Panc1 (cell line): ENCODE data around the gene ZFP2. TPM values are rescaled to one million over a fixed set of nuclear protein-coding genes. Genes with fewer than 3 reads are reported as not detected.

Source experiments
- ATAC-seq: fragments of 200-7000 bp; cut with Tn5 transposase; 2 replicates; pipeline ENCODE4 v1.9.1; 2020; ENCODE audit warnings: mild to moderate bottlenecking, moderate library complexity
- BruUV-seq: library from RNA; stranded (reverse); fragments of 400-500 nt; replicated peaks from 2 replicates; lab custom pipeline; 2021; lab: Mats Ljungman, UMichigan
- CTCF ChIA-PET: fragments of 300-600 bp; sonication (Branson Sonifier 250); formaldehyde crosslinking; loops from one replicate; lab custom pipeline; 2022; ENCODE audit warnings: antibody characterized with exemption; lab: Charles Lee
- POLR2A ChIA-PET: fragments of 300-600 bp; sonication (Branson Sonifier 250); formaldehyde crosslinking; loops from one replicate; lab custom pipeline; 2022; ENCODE audit warnings: antibody characterized with exemption; lab: Charles Lee
- DNase-seq: peaks from one replicate; pipeline ENCODE4 v3.0.0-alpha.2; 2010; ENCODE audit warnings: low read depth, low spot score
- H3K27ac ChIP-seq: 2 replicates; pipeline ENCODE4 v1.5.1; 2011; ENCODE audit warnings: mild to moderate bottlenecking, low read length, inconsistent platforms
- H3K27me3 ChIP-seq: fragments of 200-500 bp; sonication (Bioruptor generic); 2 replicates; pipeline ENCODE4 v1.6.0; 2014; ENCODE audit warnings: low read length, inconsistent platforms; ENCODE audit not compliant: control insufficient read depth, insufficient read depth
- H3K36me3 ChIP-seq: fragments of 200-500 bp; sonication (Bioruptor generic); 2 replicates; pipeline ENCODE4 v1.5.1; 2014; ENCODE audit warnings: inconsistent platforms, mild to moderate bottlenecking, low read length, moderate library complexity; ENCODE audit not compliant: control insufficient read depth, insufficient read depth
- H3K4me1 ChIP-seq: 2 replicates; pipeline ENCODE4 v1.5.1; 2011; ENCODE audit warnings: inconsistent platforms, mild to moderate bottlenecking, low read length, moderate library complexity; ENCODE audit not compliant: control insufficient read depth, insufficient read depth
- H3K4me3 ChIP-seq, 2 experiments: 2 replicates each; pipeline ENCODE4 v1.5.1; 2011 to 2012; ENCODE audit warnings: low read depth in 2 of 2, low read length in 2 of 2, mild to moderate bottlenecking in 2 of 2, inconsistent platforms in 1 of 2, moderate library complexity in 1 of 2
- H3K9me3 ChIP-seq: fragments of 200-500 bp; sonication (Bioruptor generic); 2 replicates; pipeline ENCODE4 v1.5.1; 2014; ENCODE audit warnings: low read depth, mild to moderate bottlenecking, inconsistent platforms, low read length, moderate library complexity; ENCODE audit not compliant: control insufficient read depth, insufficient read depth
- CTCF ChIP-seq: fragments of 450-650 bp; IDR thresholded peaks from 2 replicates; pipeline ENCODE4 v1.5.1; 2017; ENCODE audit warnings: mild to moderate bottlenecking
- POLR2AphosphoS5 ChIP-seq: IDR thresholded peaks from 2 replicates; pipeline ENCODE4 v1.6.1; 2012; ENCODE audit warnings: mild to moderate bottlenecking, low read depth, low read length, moderate library complexity
- SIN3A ChIP-seq: IDR thresholded peaks from 2 replicates; pipeline ENCODE4 v1.6.1; 2012; ENCODE audit warnings: low read depth, mild to moderate bottlenecking, low read length, moderate library complexity, borderline replicate concordance; ENCODE audit not compliant: insufficient read depth
- TCF7L2 ChIP-seq: IDR thresholded peaks from 2 replicates; pipeline ENCODE4 v1.6.1; 2011; ENCODE audit warnings: mild to moderate bottlenecking, low read depth, low read length, inconsistent platforms
- in situ Hi-C: cut with HindIII; loops from 2 replicates; pipeline ENCODE4 v1.10.0; 2016; ENCODE audit warnings: low sequenced_read_pairs, low pct_unique_long_range_greater_than_20kb
- intact Hi-C: fragments of 100-400 bp; cut with micrococcal nuclease; formaldehyde crosslinking; loops from one replicate; pipeline ENCODE4 v1.10.0; 2022; ENCODE audit not compliant: unreplicated experiment
- total RNA-seq: library from RNA; stranded (reverse); gene quantifications from one replicate; pipeline ENCODE4 v1.2.1, GENCODE V29; 2021; ENCODE audit not compliant: unreplicated experiment
- TF ChIP-seq, protein P1 (sequence below), 2 experiments: IDR thresholded peaks; 2 replicates each; pipeline ENCODE4 v1.6.1; 2011 to 2012; ENCODE audit warnings: low read depth in 2 of 2, control low read depth in 1 of 2, low read length in 1 of 2, mild to moderate bottlenecking in 1 of 2, moderate library complexity in 1 of 2; ENCODE audit not compliant: insufficient read depth in 1 of 2

The ZFP2 gene
- total RNA-seq, 1 experiment from 2014 or later = 1.2 TPM

DNA sequence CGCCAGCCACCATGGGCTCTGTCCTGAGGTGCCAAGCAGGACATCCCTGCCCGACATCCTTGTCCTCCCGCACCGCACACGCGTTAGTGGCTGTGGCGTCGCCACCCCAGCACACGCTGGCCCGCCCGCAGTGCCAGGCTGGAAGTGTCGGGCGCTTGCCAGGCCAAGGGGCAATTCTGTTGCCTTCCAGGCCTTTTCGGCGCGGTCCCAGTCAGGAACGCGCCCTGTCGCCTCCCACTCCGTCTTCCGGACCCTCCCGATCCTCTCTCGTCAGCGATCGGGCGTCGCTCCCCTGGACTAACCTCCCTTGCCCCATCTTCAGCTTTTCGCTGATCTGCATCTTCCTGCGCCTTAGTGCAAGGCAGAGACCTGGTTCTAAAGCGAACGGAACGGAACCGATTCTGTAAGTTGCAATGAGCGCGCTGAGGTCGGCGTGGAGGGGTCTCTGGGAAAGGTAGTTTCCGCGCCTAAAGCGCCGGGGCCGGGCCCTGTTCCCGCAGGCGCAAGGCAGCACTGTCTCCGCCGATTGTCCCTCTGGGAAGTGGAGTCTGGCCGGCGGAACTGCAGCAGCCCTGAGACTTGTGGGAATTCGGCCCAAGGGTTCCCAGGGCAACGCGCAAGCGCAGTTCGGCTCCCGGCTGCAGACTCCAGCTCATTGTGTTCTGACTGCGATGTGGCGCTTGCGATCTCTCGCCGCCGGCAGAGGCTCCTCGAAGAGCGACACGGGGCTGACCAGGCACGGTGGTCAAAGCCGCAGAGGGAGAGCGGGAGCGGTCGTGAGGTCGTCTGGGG, 45.1 kb downstream of the ZFP2 start, which contains the start of gene ZNF454:
Gene ZNF454, plus strand, starts transcription at position 630 of the 792 bp plus-strand sequence. CDS start 1,594 bp downstream, outside the sequence.
- BruUV-seq = no TSS peak
- ChIA-PET POLR2A (no interaction called here), CTCF (no interaction called here)
- Histone ChIP-seq H3K27me3 (no peaks in the 10 kb centered on the region), H3K9me3 (peaks cover 36% of the 10 kb centered on the region), H3K36me3 (no peaks in the 10 kb centered on the region), H3K27ac (no peak within 1 kb of the TSS), H3K4me3 (no peak within 1 kb of the TSS), H3K4me1 (no peaks in the 10 kb centered on the region)
- ATAC-seq (no peak), DNase-seq (no peak)
- in situ Hi-C loops (no loop called here), intact Hi-C loops (no loop called here)
- TF ChIP-seq CTCF (no peak), TCF7L2 (no peak), POLR2AphosphoS5 (no peak), SIN3A (no peak)
- TF ChIP-seq, protein P1, sequence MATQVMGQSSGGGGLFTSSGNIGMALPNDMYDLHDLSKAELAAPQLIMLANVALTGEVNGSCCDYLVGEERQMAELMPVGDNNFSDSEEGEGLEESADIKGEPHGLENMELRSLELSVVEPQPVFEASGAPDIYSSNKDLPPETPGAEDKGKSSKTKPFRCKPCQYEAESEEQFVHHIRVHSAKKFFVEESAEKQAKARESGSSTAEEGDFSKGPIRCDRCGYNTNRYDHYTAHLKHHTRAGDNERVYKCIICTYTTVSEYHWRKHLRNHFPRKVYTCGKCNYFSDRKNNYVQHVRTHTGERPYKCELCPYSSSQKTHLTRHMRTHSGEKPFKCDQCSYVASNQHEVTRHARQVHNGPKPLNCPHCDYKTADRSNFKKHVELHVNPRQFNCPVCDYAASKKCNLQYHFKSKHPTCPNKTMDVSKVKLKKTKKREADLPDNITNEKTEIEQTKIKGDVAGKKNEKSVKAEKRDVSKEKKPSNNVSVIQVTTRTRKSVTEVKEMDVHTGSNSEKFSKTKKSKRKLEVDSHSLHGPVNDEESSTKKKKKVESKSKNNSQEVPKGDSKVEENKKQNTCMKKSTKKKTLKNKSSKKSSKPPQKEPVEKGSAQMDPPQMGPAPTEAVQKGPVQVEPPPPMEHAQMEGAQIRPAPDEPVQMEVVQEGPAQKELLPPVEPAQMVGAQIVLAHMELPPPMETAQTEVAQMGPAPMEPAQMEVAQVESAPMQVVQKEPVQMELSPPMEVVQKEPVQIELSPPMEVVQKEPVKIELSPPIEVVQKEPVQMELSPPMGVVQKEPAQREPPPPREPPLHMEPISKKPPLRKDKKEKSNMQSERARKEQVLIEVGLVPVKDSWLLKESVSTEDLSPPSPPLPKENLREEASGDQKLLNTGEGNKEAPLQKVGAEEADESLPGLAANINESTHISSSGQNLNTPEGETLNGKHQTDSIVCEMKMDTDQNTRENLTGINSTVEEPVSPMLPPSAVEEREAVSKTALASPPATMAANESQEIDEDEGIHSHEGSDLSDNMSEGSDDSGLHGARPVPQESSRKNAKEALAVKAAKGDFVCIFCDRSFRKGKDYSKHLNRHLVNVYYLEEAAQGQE (IDR thresholded peaks at IDR 0.05; ENCODE audit: insufficient read depth in 1 of 2, low read depth in 2 of 2, low read length in 1 of 2) = no peak

- no peaks in the 10 kb centered on the region for H3K36me3 ChIP-seq
- no TSS peak for BruUV-seq
- ATAC-seq (no peak), DNase-seq (no peak)
- intact Hi-C loops = no loop called here
- peaks cover 35% of the 10 kb centered on the region for H3K9me3 ChIP-seq
- H3K27ac ChIP-seq = no peak overlapping the region
- ChIA-PET POLR2A (no interaction called here), CTCF (no interaction called here)
- in situ Hi-C loops = no loop called here
- H3K27me3 ChIP-seq = no peaks in the 10 kb centered on the region
- no peak for TF ChIP-seq SIN3A
- TF ChIP-seq POLR2AphosphoS5 = no peak
- TF ChIP-seq TCF7L2 = no peak
- no peak for TF ChIP-seq CTCF
- TF ChIP-seq, protein P1 (IDR thresholded peaks at IDR 0.05; ENCODE audit: insufficient read depth in 1 of 2, low read depth in 2 of 2, low read length in 1 of 2) = no peak
- no peak overlapping the region for H3K4me3 ChIP-seq
- no peaks in the 10 kb centered on the region for H3K4me1 ChIP-seq
These were observed 45.6 kb downstream of the ZFP2 start for GRCh38 chr5:178941361-178941760.
